Measurements from ENCODE around the gene LAMA3. TPM values are rescaled to one million over a fixed set of nuclear protein-coding genes. Genes with fewer than 3 reads are reported as not detected.
A peak's percentile ranks its signal among the peaks of the same experiment; 100 is the strongest.

The LAMA3 gene
- 1.5 TPM for total RNA-seq

DNA sequence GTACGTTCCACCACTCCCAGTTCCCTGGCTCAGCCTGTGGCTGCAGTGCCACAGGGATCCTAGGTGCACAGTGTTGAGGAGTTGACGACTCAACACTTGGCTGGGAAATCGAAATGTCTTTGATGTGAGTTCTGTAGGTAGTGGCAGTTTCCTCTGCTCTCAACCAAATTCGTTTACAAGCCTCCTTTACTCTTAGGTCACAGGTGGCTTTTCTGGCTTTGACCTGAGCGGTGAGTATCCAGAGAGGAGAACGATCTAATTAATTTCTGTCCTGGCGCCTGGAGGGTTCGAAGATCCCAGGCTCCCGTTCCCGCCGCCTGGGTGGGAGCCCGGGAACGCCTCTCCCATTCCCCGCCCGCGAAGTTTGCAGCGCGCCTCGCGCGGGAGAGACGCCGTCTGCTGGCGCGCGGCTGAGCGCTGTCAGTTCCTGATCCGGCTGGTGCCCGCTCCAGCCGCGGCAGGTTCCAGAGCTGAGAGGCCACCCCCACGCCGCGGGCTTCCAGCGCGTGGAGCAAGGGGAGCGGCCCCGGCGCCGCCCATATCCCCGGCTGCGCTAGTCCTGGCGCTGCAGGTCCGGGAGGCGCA lies at the start of gene LAMA3:
Gene LAMA3, plus strand, starts transcription at position 423 of the 585 bp plus-strand sequence. CDS start 231 bp downstream, outside the sequence.
- DNase-seq (ENCODE audit: low spot score): peak; percentile 62
- ATAC-seq: peak; percentile 96

DNA sequence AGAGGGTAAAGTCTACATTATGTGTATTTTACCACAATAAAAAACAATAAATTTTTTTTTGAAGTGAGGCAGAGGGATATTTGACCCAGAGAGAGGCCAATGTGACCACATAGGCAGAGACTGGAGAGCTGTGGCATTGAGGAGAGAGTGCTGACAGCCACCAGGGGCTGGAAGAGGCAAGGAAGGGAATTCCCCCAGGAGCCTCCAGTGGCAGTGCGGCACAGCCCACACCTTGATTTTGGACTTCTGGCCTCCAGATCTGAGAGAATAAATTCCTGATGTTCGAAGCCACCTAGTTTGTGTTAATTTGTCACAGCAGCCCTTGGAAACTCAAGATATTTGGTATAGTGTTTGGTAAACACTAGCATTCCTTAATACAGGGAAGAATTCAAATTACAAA lies 49.2 kb upstream of the LAMA3 start:
- ATAC-seq (no peak), DNase-seq (ENCODE audit: low spot score) (no peak)

GRCh38 chr18:23641143-23641720 lies 48.0 kb upstream of the LAMA3 start:
- no peak for DNase-seq (ENCODE audit: low spot score)

DNA sequence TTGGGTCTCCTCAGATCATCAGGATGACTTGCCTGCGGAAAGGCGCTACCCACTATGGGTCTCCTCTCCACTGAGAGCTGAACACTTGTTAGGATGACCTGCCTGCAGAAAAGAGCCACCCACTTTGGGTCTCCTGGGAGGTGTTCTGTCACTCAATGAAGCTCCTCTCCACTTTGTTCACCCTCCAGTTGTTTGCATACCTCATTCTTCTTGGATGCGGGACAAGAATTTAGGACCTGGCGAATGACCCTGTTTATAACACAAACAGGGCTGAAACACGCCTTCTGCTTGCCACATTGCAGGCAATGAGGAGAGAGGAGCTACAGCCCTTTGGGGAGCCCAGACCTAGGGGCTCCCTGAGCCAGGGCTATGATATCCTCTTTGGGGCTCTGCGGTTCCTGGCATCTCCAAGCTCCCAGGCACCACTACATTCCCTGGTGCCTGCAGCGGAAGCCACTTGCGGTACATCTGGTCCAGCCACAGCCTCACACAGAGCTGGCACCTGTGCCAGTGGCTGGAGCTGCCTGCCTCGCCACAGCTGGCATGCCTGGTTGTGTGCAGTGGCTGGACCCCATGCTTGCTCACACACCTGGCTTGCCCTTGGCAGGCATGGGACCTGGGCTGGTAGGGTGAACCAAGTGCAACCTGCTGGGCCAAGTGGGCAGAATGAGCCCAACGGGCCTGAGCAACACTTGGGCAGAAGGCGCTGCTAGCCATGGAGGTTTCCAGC lies 47.2 kb upstream of the LAMA3 start:
- no peak for DNase-seq (ENCODE audit: low spot score)
- no peak for ATAC-seq

More at GRCh38 chr18:23641143-23641720, 48.0 kb upstream of the LAMA3 start:
- ATAC-seq: no peak

- DNase-seq (ENCODE audit: low spot score): no peak
- no peak for ATAC-seq
Observed at GRCh38 chr18:23643815-23644490, 45.3 kb upstream of the LAMA3 start.

- DNase-seq (ENCODE audit: low spot score): no peak
- no peak for ATAC-seq
Observed at GRCh38 chr18:23645568-23646175, 43.6 kb upstream of the LAMA3 start.

GRCh38 chr18:23646282-23646681 lies 43.0 kb upstream of the LAMA3 start:
- DNase-seq (ENCODE audit: low spot score): no peak
- no peak for ATAC-seq

DNA sequence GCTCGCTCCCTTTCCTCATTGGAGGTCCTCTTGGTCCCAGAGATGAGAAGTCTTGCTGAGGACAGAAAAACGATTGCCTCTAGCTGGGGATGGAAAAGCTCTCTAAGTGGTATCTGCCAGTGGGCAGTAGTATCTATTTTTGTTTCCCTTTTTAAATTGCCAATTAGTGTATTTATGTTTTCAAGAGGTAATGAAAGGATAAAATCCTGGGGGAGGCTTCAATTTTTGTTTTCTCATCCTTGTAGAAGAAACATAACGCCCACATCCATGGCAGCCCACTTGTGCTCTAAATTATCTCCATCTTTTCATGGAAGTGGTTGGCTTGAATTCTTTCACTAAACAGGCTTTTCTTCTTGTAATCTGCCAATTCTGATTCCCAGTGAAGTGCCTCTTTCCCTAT lies 40.8 kb upstream of the LAMA3 start:
- DNase-seq (ENCODE audit: low spot score) (no peak), ATAC-seq (no peak)

- DNase-seq (ENCODE audit: low spot score): no peak
- no peak for ATAC-seq
Observed at GRCh38 chr18:23648940-23649607, 40.2 kb upstream of the LAMA3 start.

- DNase-seq (ENCODE audit: low spot score) (no peak), ATAC-seq (no peak)
Observed at GRCh38 chr18:23650968-23651927, 38.0 kb upstream of the LAMA3 start.

DNA sequence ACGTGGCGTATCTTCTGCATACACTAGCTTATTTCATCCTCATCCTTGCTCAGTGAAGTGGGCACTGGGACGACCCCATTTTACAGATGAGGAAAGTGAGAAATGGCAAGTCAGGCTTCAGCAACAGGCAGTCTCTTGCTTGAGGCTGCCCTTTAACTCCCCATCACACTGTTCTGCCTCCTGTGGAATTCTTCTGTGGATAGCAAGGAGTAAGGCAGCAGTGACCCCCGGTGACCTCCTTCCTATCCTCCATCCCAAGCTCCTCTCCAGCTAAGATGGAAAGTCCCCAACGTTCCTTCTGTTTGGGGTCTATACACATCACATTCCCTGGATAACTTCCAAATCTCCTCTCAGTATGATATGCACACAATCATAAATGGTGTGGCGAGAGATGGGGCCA lies 37.0 kb upstream of the LAMA3 start:
- ATAC-seq: no peak
- DNase-seq (ENCODE audit: low spot score): no peak

DNA sequence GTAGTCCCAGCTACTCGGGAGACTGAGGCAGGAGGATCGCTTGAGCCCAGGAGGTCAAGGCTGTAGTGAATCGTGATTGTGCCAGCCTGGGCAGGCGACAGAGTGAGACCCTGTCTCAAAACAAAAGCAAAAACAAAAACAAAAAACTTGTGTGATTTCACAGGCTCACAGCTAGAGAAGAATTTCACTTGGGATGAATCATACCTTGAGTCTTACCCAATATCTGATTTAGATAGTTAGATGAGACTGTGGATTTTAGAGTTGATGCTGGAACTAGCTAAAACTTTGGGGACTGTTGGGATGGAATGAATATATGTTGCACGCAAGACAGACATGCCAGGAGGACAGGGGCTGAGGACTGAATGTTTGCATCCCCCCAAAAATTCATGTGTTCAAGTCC lies 31.0 kb upstream of the LAMA3 start:
- ATAC-seq: no peak

DNA sequence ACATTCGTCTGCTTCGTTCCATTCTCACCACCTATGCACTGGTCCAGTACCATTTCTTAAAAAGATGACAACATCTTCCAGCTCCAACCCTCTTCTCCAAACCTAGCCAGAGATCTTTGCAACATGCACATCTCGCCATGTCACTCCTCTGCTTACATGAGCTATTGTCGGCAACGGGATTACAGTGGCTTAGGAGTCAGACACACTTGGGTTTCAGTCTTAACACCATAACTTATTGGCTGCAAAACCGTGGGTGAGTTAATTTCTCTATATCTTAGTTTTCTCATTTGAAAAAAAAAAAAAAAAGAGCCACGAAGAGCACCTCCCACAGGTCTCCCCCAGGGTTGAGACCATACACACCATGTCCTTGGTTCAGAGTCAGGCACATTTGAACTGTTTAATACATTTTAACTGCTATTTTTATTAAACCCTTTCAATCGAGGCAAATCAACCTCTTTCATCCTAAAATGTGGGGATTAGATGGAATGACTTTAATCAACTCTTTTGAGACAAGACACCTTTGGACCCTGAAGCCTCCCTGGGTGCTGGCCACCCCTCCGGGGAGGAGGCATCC lies 27.4 kb upstream of the LAMA3 start:
- no peak for DNase-seq (ENCODE audit: low spot score)
- ATAC-seq: no peak

More for the DNA sequence above, 31.0 kb upstream of the LAMA3 start:
- no peak for DNase-seq (ENCODE audit: low spot score)

DNA sequence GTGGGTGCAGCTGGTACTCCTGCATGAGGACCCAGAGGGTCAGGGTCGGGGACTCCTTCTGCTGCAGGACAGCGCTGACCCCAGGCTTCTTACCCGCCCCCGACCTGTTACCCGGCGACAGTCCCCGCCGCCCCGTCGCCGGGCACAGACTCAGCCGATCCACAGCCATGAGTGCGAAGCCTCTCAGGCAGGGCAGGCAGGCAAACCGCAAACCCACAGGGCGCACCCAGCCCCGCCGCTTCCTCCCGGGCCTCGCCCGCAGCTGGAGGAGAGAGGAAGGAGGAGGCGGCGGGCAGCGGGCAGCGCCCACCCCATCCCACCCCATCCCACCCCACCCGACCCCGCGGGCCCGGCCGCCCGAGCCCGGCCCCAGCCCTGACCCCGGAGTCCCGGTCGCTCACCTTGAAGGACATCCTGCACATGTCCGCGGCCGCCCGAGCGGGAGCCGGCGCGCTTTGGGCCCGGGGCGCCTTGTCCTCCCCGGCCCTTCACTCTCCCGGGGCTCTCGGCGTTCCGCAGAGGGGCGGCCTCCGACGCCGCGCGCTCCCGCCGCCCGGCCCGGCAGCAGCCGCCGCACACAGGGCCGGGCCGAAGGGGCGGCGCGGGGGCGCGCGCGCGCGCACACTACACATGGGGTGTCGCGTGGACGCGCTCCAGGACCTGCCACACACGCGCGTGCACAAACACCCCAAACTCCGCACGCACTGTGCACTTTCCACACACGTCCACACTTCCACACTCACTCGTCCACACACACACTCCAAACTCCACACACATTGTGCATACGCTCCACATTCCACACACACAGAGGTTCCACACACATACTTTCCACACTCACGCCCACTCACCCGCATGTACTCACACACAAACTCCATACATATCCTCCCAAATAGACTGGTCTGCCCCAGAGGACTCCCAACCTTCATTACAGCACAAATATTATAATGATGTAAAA lies 26.7 kb upstream of the LAMA3 start, which contains the start of gene ANKRD29:
Gene ANKRD29, minus strand, starts transcription at position 603 of the 955 bp plus-strand sequence. Its CDS starts 181 bp downstream, at position 422.
- peak; percentile 81 for ATAC-seq
- DNase-seq (ENCODE audit: low spot score): peak; percentile 48

- no peak for DNase-seq (ENCODE audit: low spot score)
- ATAC-seq: no peak
Observed at GRCh38 chr18:23664674-23665073, 24.6 kb upstream of the LAMA3 start.

DNA sequence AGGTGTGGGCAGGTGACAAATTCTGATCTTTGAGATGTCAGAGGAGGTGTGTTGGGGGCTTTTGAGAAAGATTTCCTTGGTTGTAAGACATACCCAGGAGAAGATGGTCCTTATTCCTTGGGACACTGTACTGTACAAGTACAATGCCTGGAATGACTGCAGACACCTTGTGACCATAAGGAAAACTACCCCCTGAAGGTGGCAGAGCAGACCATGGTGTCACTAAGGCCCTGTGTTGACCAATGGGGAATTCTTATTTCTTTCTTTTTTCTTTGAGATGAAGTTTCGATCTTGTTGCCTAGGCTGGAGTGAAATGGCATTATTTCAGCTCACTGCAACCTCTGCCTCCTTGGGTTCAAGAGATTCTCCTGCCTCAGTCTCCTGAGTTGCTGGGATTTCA lies 22.1 kb upstream of the LAMA3 start:
- DNase-seq (ENCODE audit: low spot score) (no peak), ATAC-seq (no peak)

DNA sequence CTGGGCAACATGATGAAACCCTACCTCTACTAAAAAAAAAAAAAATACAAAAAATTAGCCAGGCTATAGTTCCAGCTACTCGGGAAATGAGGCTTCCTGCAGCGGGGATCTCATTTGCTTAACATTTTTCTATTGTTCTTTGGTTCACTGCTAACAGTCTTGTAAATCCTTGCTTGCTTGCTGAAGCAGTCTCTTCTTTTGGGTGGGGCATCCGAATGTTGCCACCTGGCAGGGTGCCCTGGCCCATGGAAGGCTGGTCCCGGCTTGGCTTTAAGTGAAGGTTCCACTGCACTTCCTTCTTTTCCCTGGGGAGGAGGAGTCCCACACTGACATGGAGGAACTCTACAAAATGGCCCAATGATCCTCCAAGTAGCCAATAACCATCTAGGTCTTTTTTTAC lies 20.5 kb upstream of the LAMA3 start:
- ATAC-seq: no peak
- no peak for DNase-seq (ENCODE audit: low spot score)

- ATAC-seq (no peak), DNase-seq (ENCODE audit: low spot score) (no peak)
Observed at GRCh38 chr18:23669202-23669766, 20.0 kb upstream of the LAMA3 start.
